Osteocyte (in vitro differentiated cells): ENCODE measurements around the gene SECISBP2. TPM values are rescaled to one million over a fixed set of nuclear protein-coding genes. Genes with fewer than 3 reads are reported as not detected.

ENCODE experiments used
- DNase-seq: peaks from one replicate; pipeline ENCODE4 v3.0.0; 2021; ENCODE audit warnings: mixed read lengths; ENCODE audit not compliant: unreplicated experiment; ENCODE audit errors: extremely low spot score
- H3K27ac Mint-ChIP-seq: one replicate; pipeline ENCODE4 v1.8.0; 2021; ENCODE audit warnings: mild to moderate bottlenecking, mixed read lengths; ENCODE audit not compliant: unreplicated experiment
- H3K27me3 Mint-ChIP-seq: one replicate; pipeline ENCODE4 v1.8.0; 2021; ENCODE audit warnings: mixed read lengths; ENCODE audit not compliant: unreplicated experiment
- H3K36me3 Mint-ChIP-seq: one replicate; pipeline ENCODE4 v1.8.0; 2021; ENCODE audit warnings: mixed read lengths; ENCODE audit not compliant: unreplicated experiment
- H3K4me1 Mint-ChIP-seq: one replicate; pipeline ENCODE4 v1.8.0; 2021; ENCODE audit warnings: mixed read lengths; ENCODE audit not compliant: unreplicated experiment
- H3K4me3 Mint-ChIP-seq: one replicate; pipeline ENCODE4 v1.8.0; 2021; ENCODE audit warnings: mild to moderate bottlenecking, moderate library complexity, mixed read lengths; ENCODE audit not compliant: unreplicated experiment
- H3K9me3 Mint-ChIP-seq: one replicate; pipeline ENCODE4 v1.8.0; 2021; ENCODE audit warnings: mixed read lengths; ENCODE audit not compliant: unreplicated experiment
- total RNA-seq: library from RNA; stranded (reverse); gene quantifications from 2 replicates; pipeline ENCODE4 v1.2.1, GENCODE V29; 2021
- TF ChIP-seq, protein P1 (sequence below): fragments of 200-600 bp; sonication (generic); IDR thresholded peaks from 2 replicates; pipeline ENCODE4 v1.5.0; 2021; ENCODE audit warnings: antibody characterized with exemption, mild to moderate bottlenecking, moderate library complexity

Gene SECISBP2
- total RNA-seq, 1 donor from 2014 or later = 31.5 TPM

DNA sequence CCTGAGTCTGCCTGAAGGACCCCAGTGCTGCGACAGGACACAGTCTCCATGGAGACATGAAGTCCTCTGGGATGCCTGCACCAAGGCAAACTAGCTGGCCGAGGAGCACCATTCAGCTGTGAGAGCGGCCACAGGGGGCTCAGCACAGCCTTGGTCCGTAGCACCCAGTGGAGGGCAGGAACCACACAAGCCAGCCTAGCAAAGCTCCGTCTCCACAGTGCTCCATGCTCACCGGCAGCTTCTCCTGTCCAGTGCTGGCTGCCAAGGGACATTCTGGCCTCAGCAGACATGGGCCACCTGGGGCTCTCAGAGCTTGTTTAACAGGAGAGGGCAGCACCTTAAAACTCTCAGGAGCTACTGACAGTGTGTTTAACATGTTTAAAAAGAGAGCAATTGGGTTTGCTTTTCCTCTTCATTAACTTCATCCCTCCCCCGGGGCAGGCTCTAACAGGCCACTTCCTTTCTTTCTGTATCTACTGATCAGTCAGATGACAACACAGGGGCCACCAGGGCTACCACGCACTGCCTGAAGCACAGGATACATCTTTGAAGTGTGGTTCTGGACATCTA lies 57.0 kb downstream of the SECISBP2 start:
- no peak overlapping the region for H3K27ac Mint-ChIP-seq

DNA sequence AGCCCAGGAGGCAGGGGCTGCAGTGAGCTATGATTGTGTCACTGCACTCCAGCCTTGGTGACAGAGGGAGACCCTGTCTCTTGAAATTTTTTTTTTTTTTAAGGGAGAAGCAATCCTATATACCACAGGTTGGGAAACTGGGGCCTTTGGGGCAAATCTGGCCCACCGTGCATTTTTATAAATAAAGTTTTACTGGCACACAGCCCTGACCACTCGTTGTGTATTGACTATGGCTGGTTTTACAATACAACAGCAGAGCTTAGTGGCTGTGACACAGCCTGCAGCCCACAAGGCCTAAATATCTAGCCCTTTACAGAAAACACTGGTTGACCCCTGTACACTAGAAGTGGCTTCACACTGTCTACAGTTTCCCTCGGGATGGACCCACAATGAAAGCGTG lies 58.0 kb downstream of the SECISBP2 start:
- Mint-ChIP-seq H3K9me3 (no peaks in the 10 kb centered on the region), H3K4me1 (peaks cover 8% of the 10 kb centered on the region), H3K36me3 (no peaks in the 10 kb centered on the region), H3K4me3 (no peak overlapping the region), H3K27me3 (no peaks in the 10 kb centered on the region), H3K27ac (no peak overlapping the region)
- DNase-seq = no peak
- TF ChIP-seq, protein P1, sequence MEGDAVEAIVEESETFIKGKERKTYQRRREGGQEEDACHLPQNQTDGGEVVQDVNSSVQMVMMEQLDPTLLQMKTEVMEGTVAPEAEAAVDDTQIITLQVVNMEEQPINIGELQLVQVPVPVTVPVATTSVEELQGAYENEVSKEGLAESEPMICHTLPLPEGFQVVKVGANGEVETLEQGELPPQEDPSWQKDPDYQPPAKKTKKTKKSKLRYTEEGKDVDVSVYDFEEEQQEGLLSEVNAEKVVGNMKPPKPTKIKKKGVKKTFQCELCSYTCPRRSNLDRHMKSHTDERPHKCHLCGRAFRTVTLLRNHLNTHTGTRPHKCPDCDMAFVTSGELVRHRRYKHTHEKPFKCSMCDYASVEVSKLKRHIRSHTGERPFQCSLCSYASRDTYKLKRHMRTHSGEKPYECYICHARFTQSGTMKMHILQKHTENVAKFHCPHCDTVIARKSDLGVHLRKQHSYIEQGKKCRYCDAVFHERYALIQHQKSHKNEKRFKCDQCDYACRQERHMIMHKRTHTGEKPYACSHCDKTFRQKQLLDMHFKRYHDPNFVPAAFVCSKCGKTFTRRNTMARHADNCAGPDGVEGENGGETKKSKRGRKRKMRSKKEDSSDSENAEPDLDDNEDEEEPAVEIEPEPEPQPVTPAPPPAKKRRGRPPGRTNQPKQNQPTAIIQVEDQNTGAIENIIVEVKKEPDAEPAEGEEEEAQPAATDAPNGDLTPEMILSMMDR = no peak

More for the DNA sequence above, 57.0 kb downstream of the SECISBP2 start:
- H3K4me3 Mint-ChIP-seq = no peak overlapping the region
- no peak for DNase-seq
- TF ChIP-seq, protein P1 = no peak
- peaks cover 3% of the 10 kb centered on the region for H3K4me1 Mint-ChIP-seq
- no peaks in the 10 kb centered on the region for H3K9me3 Mint-ChIP-seq
- no peaks in the 10 kb centered on the region for H3K36me3 Mint-ChIP-seq
- no peaks in the 10 kb centered on the region for H3K27me3 Mint-ChIP-seq

DNA sequence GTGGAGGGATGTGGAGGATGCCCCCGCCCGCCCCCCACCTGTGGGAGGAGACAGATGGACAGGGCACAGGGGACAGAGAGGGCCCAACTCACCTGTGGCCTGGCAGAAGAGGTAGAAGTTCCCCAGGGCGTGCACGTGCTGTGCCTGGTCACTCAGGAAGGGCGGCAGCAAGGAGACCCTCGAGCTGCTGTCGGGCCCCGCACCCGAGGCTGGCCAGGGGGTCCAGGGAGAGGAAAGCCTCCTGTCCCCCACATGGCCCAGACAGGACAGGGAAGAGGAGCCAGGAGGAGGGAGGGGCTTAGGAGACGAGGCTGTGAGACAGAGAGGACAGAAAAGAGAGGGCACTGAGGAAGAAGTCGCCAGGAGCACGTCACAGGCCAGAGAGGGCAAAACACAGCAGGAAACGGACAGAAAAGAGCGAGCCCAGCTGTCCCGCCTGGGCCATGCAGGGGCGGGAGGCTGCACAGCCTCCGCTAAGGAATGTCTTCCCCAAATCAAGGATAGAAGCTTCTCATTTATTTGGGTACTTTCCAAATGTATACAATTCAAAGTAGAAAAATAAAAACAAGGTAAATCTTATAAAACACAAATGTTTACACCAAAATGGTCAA lies 58.5 kb downstream of the SECISBP2 start:
- Mint-ChIP-seq H3K27me3 (no peaks in the 10 kb centered on the region), H3K4me3 (no peak overlapping the region), H3K27ac (no peak overlapping the region), H3K4me1 (peaks cover 8% of the 10 kb centered on the region), H3K36me3 (no peaks in the 10 kb centered on the region), H3K9me3 (no peaks in the 10 kb centered on the region)
- no peak for DNase-seq
- TF ChIP-seq, protein P1 = no peak

DNA sequence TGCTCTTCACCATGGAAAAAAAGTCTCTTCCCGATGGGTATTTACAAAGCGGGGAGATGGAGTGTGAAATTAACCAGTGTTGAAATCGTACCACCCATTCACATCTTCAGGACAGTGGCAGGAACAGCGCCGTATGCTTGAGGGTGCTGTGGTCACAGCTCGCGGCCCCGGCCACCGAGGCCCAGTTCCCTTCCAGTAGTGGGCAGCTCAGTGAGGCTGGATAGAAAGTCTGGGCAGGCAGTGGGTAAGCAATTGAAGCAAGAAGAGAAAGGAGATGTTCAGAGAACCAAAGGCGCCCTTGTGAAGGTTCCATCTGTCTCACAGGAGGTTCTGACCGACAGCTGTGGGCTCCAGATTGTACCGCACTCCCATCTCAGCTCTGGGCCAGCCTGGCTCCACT lies 59.1 kb downstream of the SECISBP2 start:
- Mint-ChIP-seq H3K4me1 (peaks cover 8% of the 10 kb centered on the region), H3K27ac (no peak overlapping the region), H3K9me3 (no peaks in the 10 kb centered on the region), H3K4me3 (no peak overlapping the region), H3K36me3 (no peaks in the 10 kb centered on the region), H3K27me3 (no peaks in the 10 kb centered on the region)
- DNase-seq = no peak
- TF ChIP-seq, protein P1 = no peak

DNA sequence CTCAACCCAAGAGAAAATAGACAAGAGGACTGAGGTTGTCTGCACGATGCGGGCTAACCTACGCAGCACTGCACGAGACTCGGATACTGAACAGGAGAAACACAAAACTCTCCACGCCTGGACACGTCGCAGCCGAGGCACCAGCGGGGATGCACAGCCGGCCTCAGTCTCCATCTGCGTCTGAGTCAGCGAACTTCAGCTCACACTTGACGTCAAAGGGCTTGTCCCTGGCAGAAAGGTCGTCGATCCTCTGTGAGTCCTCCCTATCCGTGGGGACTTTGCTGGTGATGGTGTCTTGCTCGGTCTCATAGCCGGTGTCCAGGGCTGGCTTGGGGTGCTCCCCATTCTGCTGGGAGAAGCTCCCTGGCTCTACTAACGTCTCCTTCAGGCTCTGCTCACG lies 60.2 kb downstream of the SECISBP2 start:
- Mint-ChIP-seq H3K27ac (no peak overlapping the region), H3K9me3 (no peaks in the 10 kb centered on the region), H3K27me3 (no peaks in the 10 kb centered on the region), H3K4me1 (peaks cover 8% of the 10 kb centered on the region), H3K4me3 (no peak overlapping the region), H3K36me3 (no peaks in the 10 kb centered on the region)
- no peak for DNase-seq
- TF ChIP-seq, protein P1 = no peak
